GM12878 (cell line): ENCODE measurements around the gene KRT81. TPM values are rescaled to one million over a fixed set of nuclear protein-coding genes. Genes with fewer than 3 reads are reported as not detected.

Source experiments
- ATAC-seq: fragments of 200-7000 bp; cut with Tn5 transposase; 3 replicates; pipeline ENCODE4 v1.9.1; 2020; ENCODE audit warnings: mild to moderate bottlenecking, moderate library complexity
- BruUV-seq: library from RNA; stranded (reverse); fragments of 400-500 nt; replicated peaks from 2 replicates; lab custom pipeline; 2021; lab: Mats Ljungman, UMichigan
- CTCF ChIA-PET: fragments of 300-600 bp; sonication (Branson Sonifier 250); formaldehyde crosslinking; extraction: SDS; loops from one replicate; lab custom pipeline; 2021; ENCODE audit warnings: inconsistent platforms; lab: Yijun Ruan, JAX
- POLR2A ChIA-PET: fragments of 350-600 bp; formaldehyde crosslinking; extraction: SDS; loops from one replicate; lab custom pipeline; 2021; ENCODE audit warnings: inconsistent platforms; lab: Charles Lee
- RAD21 ChIA-PET: fragments of 300-600 bp; sonication (Branson Sonifier 250); formaldehyde crosslinking; loops from one replicate; lab custom pipeline; 2023; ENCODE audit warnings: antibody characterized with exemption; ENCODE audit not compliant: unreplicated experiment; lab: Charles Lee
- SMC1A ChIA-PET: fragments of 300-600 bp; sonication (Branson Sonifier 250); formaldehyde crosslinking; loops from one replicate; lab custom pipeline; 2023; ENCODE audit not compliant: unreplicated experiment, uncharacterized antibody; lab: Charles Lee
- DNase-seq: peaks from one replicate; pipeline ENCODE4 v3.0.0-alpha.2; 2011; ENCODE audit warnings: low read depth, low spot score
- FAIRE-seq: peaks from 3 replicates; lab custom pipeline; 2011; peaks lifted over from hg19 to GRCh38; lab: Jason Lieb, UNC
- H2AFZ ChIP-seq: 2 replicates; pipeline ENCODE4 v1.6.0; 2011; ENCODE audit warnings: low read depth, low read length, control low read depth; ENCODE audit not compliant: control insufficient read depth
- H3K27ac ChIP-seq: 2 replicates; pipeline ENCODE4 v1.5.1; 2011; ENCODE audit warnings: control low read depth; ENCODE audit not compliant: control insufficient read depth, insufficient read depth
- H3K27me3 ChIP-seq, 2 experiments: replicated peaks in 1 of 2; 2 replicates each; pipeline versions ENCODE4 v1.6.0 to v1.6.1; 2011; ENCODE audit warnings: low read length in 1 of 2; ENCODE audit not compliant: control insufficient read depth in 2 of 2, insufficient read depth in 2 of 2
- H3K36me3 ChIP-seq, 2 experiments: 2 replicates each; pipeline ENCODE4 v1.5.1; 2011; ENCODE audit warnings: low read length in 1 of 2; ENCODE audit not compliant: control insufficient read depth in 2 of 2, insufficient read depth in 2 of 2
- H3K4me1 ChIP-seq: 2 replicates; pipeline ENCODE4 v1.6.1; 2011; ENCODE audit warnings: mild to moderate bottlenecking, low read length, moderate library complexity, mixed read lengths; ENCODE audit not compliant: control insufficient read depth, insufficient read depth
- H3K4me2 ChIP-seq: 2 replicates; pipeline ENCODE4 v1.6.0; 2011; ENCODE audit warnings: control low read depth; ENCODE audit not compliant: control insufficient read depth, insufficient read depth
- H3K4me3 ChIP-seq: fragments of 200-600 bp; sonication (generic); 2 replicates; pipeline ENCODE4 v1.5.1; 2016
- H3K79me2 ChIP-seq: 2 replicates; pipeline ENCODE4 v1.6.0; 2011; ENCODE audit warnings: low read length; ENCODE audit not compliant: control insufficient read depth, insufficient read depth
- H3K9ac ChIP-seq: 2 replicates; pipeline ENCODE4 v1.8.0; 2011; ENCODE audit warnings: low read length, control low read depth, mixed read lengths; ENCODE audit not compliant: control insufficient read depth, insufficient read depth
- H3K9me3 ChIP-seq: replicated peaks from 3 replicates; pipeline ENCODE4 v1.5.1; 2011; ENCODE audit warnings: mild to moderate bottlenecking, low read length; ENCODE audit not compliant: control insufficient read depth, insufficient read depth
- H4K20me1 ChIP-seq: 2 replicates; pipeline ENCODE4 v1.6.0; 2011; ENCODE audit not compliant: control insufficient read depth, insufficient read depth
- BACH1 ChIP-seq: fragments of 450-650 bp; IDR thresholded peaks from 2 replicates; pipeline ENCODE4 v1.6.1; 2017; ENCODE audit warnings: mild to moderate bottlenecking, borderline replicate concordance
- CBFB ChIP-seq: IDR thresholded peaks from 2 replicates; pipeline ENCODE4 v1.6.1; 2016; ENCODE audit warnings: antibody characterized with exemption, low read depth
- CHD1 ChIP-seq: IDR thresholded peaks from 2 replicates; pipeline ENCODE4 v1.6.1; 2012; ENCODE audit warnings: low read depth, low read length, improper control_type of control experiment
- CTCF ChIP-seq, 3 experiments: IDR thresholded peaks in 2 of 3; conservative IDR thresholded peaks in 1 of 3; 2 replicates each; pipeline ENCODE4 v1.5.1; 2011; ENCODE audit warnings: low read depth in 3 of 3, low read length in 3 of 3, mild to moderate bottlenecking in 3 of 3, control low read depth in 2 of 3, moderate library complexity in 2 of 3, inconsistent platforms in 1 of 3, mixed read lengths in 1 of 3; ENCODE audit not compliant: control insufficient read depth in 2 of 3, insufficient read depth in 1 of 3; ENCODE audit errors: extremely low read depth in 1 of 3
- HDAC6 ChIP-seq: fragments of 200-600 bp; sonication (generic); IDR thresholded peaks from one replicate; pipeline ENCODE4 v1.8.0; 2017; ENCODE audit warnings: antibody characterized with exemption; ENCODE audit not compliant: unreplicated experiment
- HDGF ChIP-seq: fragments of 450-650 bp; IDR thresholded peaks from 2 replicates; pipeline ENCODE4 v1.6.1; 2016; ENCODE audit warnings: antibody characterized with exemption
- IKZF1 ChIP-seq: fragments of 450-650 bp; conservative IDR thresholded peaks from 2 replicates; pipeline ENCODE4 v1.6.1; 2017; ENCODE audit warnings: antibody characterized with exemption, mild to moderate bottlenecking
- MYB ChIP-seq: fragments of 150-350 bp; IDR thresholded peaks from 2 replicates; pipeline ENCODE4 v1.6.1; 2014; ENCODE audit warnings: mild to moderate bottlenecking, low read depth, low read length, borderline replicate concordance
- NFIC ChIP-seq: IDR thresholded peaks from 2 replicates; pipeline ENCODE4 v1.6.1; 2012; ENCODE audit warnings: low read depth, mild to moderate bottlenecking, inconsistent platforms, low read length, moderate library complexity
- NFYA ChIP-seq: IDR thresholded peaks from 2 replicates; pipeline ENCODE4 v1.6.1; 2011; ENCODE audit warnings: low read depth, mild to moderate bottlenecking, low read length, improper control_type of control experiment, borderline replicate concordance
- POLR2A ChIP-seq: IDR thresholded peaks from 2 replicates; pipeline ENCODE4 v1.6.1; 2011; ENCODE audit warnings: low read depth, mild to moderate bottlenecking, low read length
- RAD51 ChIP-seq: fragments of 450-650 bp; IDR thresholded peaks from 2 replicates; pipeline ENCODE4 v1.6.1; 2016; ENCODE audit warnings: moderate library complexity, mild to moderate bottlenecking, inconsistent platforms
- RELB ChIP-seq: fragments of 450-650 bp; IDR thresholded peaks from 2 replicates; pipeline ENCODE4 v1.6.1; 2017; ENCODE audit warnings: low read depth, mild to moderate bottlenecking, moderate library complexity
- SIX5 ChIP-seq: IDR thresholded peaks from 2 replicates; pipeline ENCODE4 v1.6.1; 2011; ENCODE audit warnings: mild to moderate bottlenecking, low read depth, low read length, moderate library complexity; ENCODE audit not compliant: severe bottlenecking
- STAT1 ChIP-seq: fragments of 450-650 bp; conservative IDR thresholded peaks from 2 replicates; pipeline ENCODE4 v1.6.1; 2014; ENCODE audit warnings: antibody characterized with exemption, mild to moderate bottlenecking
- ZBTB40 ChIP-seq: fragments of 450-650 bp; IDR thresholded peaks from 2 replicates; pipeline ENCODE4 v1.6.1; 2016; ENCODE audit warnings: mild to moderate bottlenecking, moderate library complexity, borderline replicate concordance
- ZNF24 ChIP-seq: fragments of 450-650 bp; IDR thresholded peaks from 2 replicates; pipeline ENCODE4 v1.6.1; 2017; ENCODE audit warnings: antibody characterized with exemption, mild to moderate bottlenecking
- ZNF384 ChIP-seq: IDR thresholded peaks from 2 replicates; pipeline ENCODE4 v1.6.1; 2012; ENCODE audit warnings: low read depth, mild to moderate bottlenecking, low read length, improper control_type of control experiment, borderline replicate concordance
- ZSCAN29 ChIP-seq: fragments of 450-650 bp; IDR thresholded peaks from 2 replicates; pipeline ENCODE4 v1.6.1; 2017; ENCODE audit warnings: mild to moderate bottlenecking, moderate library complexity
- WGBS: methylation state at CpG from one replicate; pipeline ENCODE4 v1.1.6; 2016; ENCODE audit warnings: low lambda C conversion rate; ENCODE audit not compliant: insufficient replicate concordance, insufficient coverage; ENCODE audit errors: missing lambda C conversion rate; 5-methylcytosine and 5-hydroxymethylcytosine counted together
- in situ Hi-C: fragments of 300-500 bp; cut with MboI; formaldehyde crosslinking; loops from 9 replicates; pipeline ENCODE4 v1.14.3; 2018; ENCODE audit warnings: mixed read lengths
- intact Hi-C: fragments of 100-400 bp; cut with micrococcal nuclease; formaldehyde crosslinking; loops from one replicate; pipeline ENCODE4 v1.14.2; 2022; ENCODE audit not compliant: unreplicated experiment
- polyA plus RNA-seq, 11 experiments: library from polyadenylated mRNA; depleted of rRNA in 4 of 11; unstranded in 6 of 11; stranded (reverse) in 5 of 11; fragments of >200 nt; fragmentation: Nextera tagmentation in 4 of 11; fragmentation: Illumina TruSeq in 1 of 11; extraction: Ambion mirVana in 4 of 11; extraction: Trizol in 1 of 11; gene quantifications; 1 replicate in 1 of 11; 2 replicates in 10 of 11; pipeline versions ENCODE4 v1.2.1 to v1.2.3, GENCODE V29; 2011 to 2016; ENCODE audit warnings: inconsistent platforms in 2 of 11, missing spikeins in 2 of 11, low read depth in 1 of 11
- total RNA-seq, 4 experiments: library from RNA; depleted of rRNA in 3 of 4; stranded (reverse); fragments of >200 nt in 3 of 4; fragmentation: Illumina TruSeq in 1 of 4; extraction: Trizol in 1 of 4; gene quantifications; 2 replicates each; pipeline versions ENCODE4 v1.2.1 to v1.2.3, GENCODE V29; 2013 to 2021

Gene KRT81
- total and polyA plus RNA-seq, 10 of the 15 experiments (the other 5 are each of a cell fraction or from before 2014, with no cell fraction given), result 0.05 to 0.15 TPM; not detected in 8

- H3K9me3 ChIP-seq, result no peaks in the 10 kb centered on the region; the same call in 2 of the 3 replicates
- 0% methylated on average over 2 of the region's 2 CpGs for WGBS
- H3K79me2 ChIP-seq, result no peaks in the 10 kb centered on the region
- ChIA-PET RAD21 (no interaction called here), POLR2A (interaction anchor here (1.2 kb wide), 1 partner anchor 11 kb away, joined by 3 read pairs; no protein-coding TSS in a partner anchor), CTCF (interaction anchor here (1.0 to 2.2 kb wide), 3 partner anchors 9 to 15 kb away, joined by 3 to 7 read pairs (median 3); no protein-coding TSS in a partner anchor), SMC1A (interaction anchor here (0.9 kb wide), 1 partner anchor 168 kb away, joined by 3 read pairs; no protein-coding TSS in a partner anchor)
- no peaks in the 10 kb centered on the region for H3K4me1 ChIP-seq
- BruUV-seq, result no TSS peak
- intact Hi-C loops, result no loop called here
- ATAC-seq (no peak), FAIRE-seq (no peak), DNase-seq (no peak)
- no peak overlapping the region for H3K27ac ChIP-seq
- in situ Hi-C loops, result no loop called here
- peaks cover 0 to 2% of the 10 kb centered on the region in 2 experiments; a peak in 2 of 4 replicates for H3K27me3 ChIP-seq
- no peak overlapping the region for H3K9ac ChIP-seq
- H3K36me3 ChIP-seq, result no peaks in the 10 kb centered on the region
- no peak overlapping the region for H3K4me3 ChIP-seq
- no peak overlapping the region for H3K4me2 ChIP-seq
- TF ChIP-seq RAD51 (no peak), NFYA (no peak), SIX5 (no peak), NFIC (no peak), CBFB (no peak), CHD1 (no peak), ZSCAN29 (no peak), ZBTB40 (no peak), BACH1 (no peak), RELB (no peak), IKZF1 (no peak), CTCF (IDR thresholded peaks at IDR 0.05 in 2 of 3, conservative IDR thresholded peaks at IDR 0.05 in 1 of 3; ENCODE audit: control insufficient read depth in 2 of 3, extremely low read depth in 1 of 3, insufficient read depth in 1 of 3, low read depth in 3 of 3, low read length in 3 of 3) (no peak), HDAC6 (no peak), POLR2A (no peak), HDGF (no peak), ZNF384 (no peak), MYB (no peak), STAT1 (no peak), ZNF24 (no peak)
- H2AFZ ChIP-seq, result no peak overlapping the region
- H4K20me1 ChIP-seq, result no peaks in the 10 kb centered on the region
Measured at GRCh38 chr12:52336641-52337040, 45.3 kb upstream of the KRT81 start.
